NCI-H1930 (cell line): ENCODE measurements around the gene PHAF1.

Experiments used
- DNase-seq, 2 experiments: peaks; one replicate each; lab custom pipeline; 2025; lab: John Stamatoyannopoulos, UW

PHAF1 gene

DNA sequence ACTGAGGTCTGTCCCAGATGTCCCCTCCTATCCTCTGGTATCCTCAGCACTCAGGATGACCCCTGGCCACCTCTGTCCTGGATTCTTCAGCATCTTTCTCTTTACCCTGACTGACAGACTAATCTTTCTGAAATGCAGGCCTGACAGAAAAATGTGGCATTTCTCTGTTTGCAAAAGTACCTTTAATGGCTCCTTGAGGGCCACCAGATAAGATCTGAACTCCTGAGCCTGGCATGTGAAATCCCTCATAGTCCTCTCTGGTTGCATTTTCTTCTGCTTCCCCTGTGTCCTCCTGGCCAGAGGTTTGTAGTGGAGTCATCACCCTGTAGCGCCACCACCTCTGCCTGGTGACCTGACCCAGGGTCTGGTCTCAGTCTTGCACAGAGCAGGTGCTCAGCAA, 87.1 kb downstream of the PHAF1 start:
- DNase-seq = no peak

DNA sequence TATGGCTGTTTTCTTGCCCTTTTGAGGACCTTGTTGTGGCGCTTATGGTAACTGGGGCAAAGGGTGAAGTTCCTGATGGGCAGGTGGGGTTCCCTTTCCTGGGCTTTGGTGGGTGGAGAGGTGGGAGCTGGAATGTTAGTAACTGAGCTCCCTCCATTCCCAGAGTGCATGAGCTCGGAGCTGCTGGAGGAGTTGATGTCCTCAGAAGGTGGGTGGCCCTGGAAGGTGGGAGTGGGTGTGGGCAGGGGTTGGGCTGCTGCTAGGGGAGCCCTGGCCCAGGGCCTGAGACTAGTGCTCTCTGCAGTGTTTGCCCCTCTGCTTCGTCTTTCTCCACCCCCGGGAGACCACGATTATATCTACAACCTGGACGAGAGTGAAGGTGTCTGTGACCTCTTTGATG, 88.0 kb downstream of the PHAF1 start:
- no peak for DNase-seq
